ENCODE data around the gene VKORC1.

Gene VKORC1

GRCh38 chr16:31063843-31064611 is 30.6 kb downstream of the VKORC1 start:
- no peak for DNase-seq (ENCODE audit: low spot score)

- DNase-seq (ENCODE audit: low spot score): no peak
Measured at GRCh38 chr16:31063495-31063842, 31.1 kb downstream of the VKORC1 start.

DNA sequence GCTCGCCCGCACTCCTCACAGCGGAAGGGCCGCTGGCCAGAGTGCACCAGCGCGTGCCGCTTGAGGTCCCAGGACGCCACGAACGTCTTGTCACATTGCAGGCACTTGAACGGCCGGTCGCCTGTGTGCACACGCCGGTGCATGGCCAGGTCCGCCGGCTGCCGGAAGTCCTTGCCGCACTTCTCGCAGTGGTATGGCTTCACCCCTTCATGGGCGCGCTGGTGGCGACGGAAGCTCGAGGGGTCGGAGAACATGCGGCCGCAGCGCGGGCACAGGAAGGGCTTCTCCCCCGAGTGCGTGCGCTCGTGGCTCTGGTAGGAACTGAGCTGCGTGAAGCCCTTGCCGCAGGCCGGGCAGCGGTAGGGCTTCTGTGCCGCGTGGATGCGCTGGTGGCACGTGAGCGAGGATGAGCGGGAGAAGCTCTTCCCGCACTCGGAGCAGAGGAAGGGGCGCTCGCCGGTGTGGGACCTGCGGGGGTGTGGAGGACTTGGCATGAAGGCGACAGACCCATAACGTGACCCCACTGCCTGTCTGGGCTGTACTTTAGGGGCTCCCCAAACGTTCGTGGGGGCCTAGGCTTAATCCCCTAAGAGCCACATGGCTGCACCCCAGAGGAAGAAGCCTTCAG is 32.7 kb downstream of the VKORC1 start:
- DNase-seq (ENCODE audit: low spot score): no peak

DNA sequence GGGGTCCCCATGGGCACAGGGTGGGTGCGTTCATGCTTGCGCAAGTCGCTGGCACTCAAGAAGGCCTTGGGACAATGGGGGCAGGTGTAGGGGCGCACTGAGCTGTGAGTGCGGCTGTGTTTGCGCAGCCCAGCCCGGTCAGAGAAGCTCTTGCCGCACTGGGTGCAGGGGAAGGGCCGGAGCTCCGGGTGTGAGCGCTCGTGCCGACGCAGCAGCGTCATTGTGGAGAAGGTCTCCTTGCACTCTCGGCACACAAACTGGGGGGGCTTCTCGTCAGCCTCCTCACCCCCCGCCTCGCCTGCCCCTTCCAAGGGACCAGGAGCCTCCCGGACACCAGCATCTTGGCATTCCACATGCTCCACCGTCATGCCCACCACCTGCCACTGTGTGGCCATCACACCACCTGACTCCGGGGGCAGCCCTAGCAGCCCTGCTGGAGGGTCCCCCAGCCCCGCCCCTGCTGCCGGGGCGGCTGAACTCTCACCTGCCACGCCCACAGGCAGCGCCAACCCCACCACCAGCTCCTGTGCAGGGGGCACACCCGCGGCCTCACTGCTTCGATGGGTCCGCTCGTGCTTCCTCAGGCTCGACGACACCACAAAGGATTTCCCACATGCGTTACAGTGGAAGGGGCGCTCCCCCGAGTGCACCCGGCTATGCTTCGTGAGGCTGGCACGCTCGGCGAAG is 33.3 kb downstream of the VKORC1 start:
- DNase-seq (ENCODE audit: low spot score): no peak

DNA sequence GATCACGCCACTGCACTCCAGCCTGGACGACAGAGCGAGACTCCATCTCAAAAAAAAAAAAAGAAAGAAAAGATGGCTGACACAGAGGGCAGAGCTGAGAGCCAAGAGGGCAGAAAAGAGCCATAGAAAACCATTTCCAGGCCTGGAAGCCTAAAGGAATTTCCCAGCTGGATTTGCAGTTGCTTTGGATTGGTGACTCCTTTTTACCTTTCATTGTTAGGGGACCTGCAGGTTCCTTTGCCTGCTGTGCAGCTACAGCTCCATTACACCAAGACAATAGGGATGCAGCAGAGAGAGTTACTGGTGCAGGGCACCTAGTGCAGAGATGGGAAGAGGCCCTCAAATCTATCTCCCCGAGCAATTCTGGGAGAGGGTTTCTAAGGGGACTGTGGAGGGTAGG is 39.0 kb downstream of the VKORC1 start:
- no peak for DNase-seq (ENCODE audit: low spot score)

GRCh38 chr16:31052114-31052513 is 42.5 kb downstream of the VKORC1 start:
- DNase-seq (ENCODE audit: low spot score): no peak

DNA sequence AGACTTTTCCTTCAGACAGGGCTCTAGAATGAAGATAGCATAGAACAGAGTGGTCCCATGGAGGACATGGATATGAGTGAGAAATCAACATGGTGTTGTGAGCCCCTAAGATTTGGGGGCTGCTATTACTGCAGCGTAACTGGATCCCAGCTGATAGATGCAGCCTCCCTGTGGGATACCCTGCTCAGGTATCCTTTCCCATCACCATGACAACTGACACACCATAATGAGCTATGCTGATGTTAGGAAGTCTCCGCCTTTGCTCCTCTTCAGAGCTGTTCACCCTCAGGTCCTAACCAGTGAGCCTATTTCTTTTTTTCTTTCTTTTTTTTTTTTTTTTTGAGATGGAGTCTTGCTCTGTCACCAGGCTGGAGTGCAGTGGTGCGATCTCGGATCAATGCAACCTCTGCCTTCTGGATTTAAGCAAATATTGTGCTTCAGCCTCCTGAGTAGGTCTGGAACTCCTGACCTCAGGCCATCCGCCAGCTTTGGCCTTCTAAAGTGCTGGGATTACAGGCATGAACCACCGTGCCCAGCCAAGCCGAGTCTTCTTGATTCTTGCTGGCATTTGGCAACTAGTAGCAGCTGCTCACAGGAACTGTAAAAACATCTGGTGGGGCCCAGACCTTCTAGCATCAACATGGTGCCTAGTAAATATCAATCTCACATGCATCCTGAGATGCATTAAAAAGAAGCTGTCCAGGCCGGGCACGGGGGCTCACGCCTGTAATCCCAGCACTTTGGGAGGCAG is 44.1 kb downstream of the VKORC1 start:
- DNase-seq (ENCODE audit: low spot score): no peak

DNA sequence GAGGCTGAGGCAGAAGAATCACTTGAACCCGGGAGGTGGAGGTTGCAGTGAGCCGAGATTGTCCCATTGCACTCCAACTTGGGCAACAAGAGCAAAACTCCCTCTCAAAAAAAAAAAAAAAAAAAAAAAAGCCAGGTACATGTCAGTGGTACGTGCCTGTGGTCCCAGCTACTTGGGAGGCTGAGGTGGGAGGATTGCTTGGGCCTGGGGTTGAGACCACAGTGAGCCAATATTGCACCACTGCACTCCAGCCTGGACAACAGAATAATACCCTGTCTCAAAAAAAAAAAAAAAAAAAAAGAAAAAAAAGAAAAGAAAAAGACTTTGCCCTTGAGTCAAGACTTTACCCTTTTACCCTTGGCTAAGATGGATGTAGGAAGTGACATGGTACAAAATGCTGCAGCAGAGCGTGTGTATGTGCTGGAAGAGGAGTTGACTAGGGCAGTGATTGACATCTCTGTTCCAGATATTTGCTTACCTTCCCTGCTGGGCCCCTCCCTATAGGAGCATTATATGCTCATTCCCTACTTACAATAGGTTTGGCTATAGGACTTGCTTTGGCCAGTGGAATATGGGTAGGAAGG is 50.6 kb downstream of the VKORC1 start:
- no peak for DNase-seq (ENCODE audit: low spot score)

DNA sequence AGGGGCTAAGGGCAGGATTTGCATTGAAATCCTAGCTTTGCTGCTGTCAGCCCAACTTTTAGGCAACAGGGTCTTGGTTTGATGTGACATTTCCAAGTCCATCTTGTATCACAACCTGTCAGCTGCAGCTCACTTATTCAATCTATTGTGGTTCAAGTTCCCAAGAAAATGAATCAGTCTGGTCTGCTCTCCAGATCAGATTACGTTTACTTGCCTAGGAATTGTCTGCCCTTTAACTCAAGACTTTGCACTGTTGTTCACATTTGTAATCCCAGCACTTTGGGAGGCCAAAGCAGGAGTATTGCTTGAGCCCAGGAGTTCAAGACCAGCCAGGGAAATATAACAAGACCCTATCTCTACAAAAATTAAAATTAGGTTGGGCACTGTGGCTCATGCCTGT is 51.2 kb downstream of the VKORC1 start:
- no peak for DNase-seq (ENCODE audit: low spot score)

- no peak for DNase-seq (ENCODE audit: low spot score)
Measured at GRCh38 chr16:31042866-31043265, 51.7 kb downstream of the VKORC1 start.

Data from SK-N-DZ (cell line).